ENCODE data around the gene PKN1.

DNA sequence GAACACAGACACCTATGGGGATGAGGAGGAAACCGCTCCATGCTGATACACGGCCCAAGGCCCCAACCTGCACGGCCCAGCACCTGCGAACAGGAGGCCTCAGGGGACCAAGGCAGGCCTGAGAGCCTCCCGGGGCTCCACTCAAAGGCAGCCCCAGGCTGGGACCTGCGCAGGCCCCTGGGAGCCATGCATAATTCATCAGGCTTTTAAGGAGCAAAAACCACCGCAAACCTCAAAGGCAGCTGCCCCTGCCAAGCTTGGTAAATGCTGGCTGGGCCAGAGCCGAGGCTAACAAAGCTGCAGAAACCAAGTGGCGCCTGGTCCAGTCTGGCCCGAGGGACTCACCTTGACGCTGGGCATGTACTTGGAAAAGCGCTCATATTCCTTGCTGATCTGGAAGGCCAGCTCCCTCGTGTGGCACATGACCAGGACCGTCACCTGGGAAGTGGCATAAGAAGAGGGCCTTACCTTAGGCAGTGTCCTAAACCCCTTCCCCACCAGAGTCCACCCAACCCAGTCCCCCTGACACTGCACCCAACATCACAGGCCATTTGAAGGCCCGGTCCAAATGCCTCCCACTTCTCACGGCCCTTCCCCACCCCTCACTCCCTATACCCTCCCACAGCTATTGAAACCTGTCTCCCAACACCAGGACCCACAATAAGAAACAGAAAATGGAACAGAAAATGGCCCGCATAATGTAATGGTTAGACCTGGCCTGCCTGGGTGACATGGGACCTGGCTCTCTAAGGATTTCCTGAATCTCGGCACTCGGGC lies 21.8 kb upstream of the PKN1 start:
- TF ChIP-seq, protein P1, sequence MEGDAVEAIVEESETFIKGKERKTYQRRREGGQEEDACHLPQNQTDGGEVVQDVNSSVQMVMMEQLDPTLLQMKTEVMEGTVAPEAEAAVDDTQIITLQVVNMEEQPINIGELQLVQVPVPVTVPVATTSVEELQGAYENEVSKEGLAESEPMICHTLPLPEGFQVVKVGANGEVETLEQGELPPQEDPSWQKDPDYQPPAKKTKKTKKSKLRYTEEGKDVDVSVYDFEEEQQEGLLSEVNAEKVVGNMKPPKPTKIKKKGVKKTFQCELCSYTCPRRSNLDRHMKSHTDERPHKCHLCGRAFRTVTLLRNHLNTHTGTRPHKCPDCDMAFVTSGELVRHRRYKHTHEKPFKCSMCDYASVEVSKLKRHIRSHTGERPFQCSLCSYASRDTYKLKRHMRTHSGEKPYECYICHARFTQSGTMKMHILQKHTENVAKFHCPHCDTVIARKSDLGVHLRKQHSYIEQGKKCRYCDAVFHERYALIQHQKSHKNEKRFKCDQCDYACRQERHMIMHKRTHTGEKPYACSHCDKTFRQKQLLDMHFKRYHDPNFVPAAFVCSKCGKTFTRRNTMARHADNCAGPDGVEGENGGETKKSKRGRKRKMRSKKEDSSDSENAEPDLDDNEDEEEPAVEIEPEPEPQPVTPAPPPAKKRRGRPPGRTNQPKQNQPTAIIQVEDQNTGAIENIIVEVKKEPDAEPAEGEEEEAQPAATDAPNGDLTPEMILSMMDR (IDR thresholded peaks at IDR 0.05), result no peak
- no peak for TF ChIP-seq POLR2A (IDR thresholded peaks at IDR 0.05)
